GM18907 (cell line): ENCODE data around the gene HJV.
A peak's percentile ranks its signal among the peaks of the same experiment; 100 is the strongest.
"Not testable (repeated sequence)": the region's sequence is repeated elsewhere in the genome, so short reads cannot be mapped to it uniquely, and the experiment has no call there.

Source experiments
- ATAC-seq: cut with Tn5 transposase; IDR thresholded peaks from one replicate; pipeline ENCODE4 v1.9.1; 2021; ENCODE audit warnings: mild to moderate bottlenecking, moderate library complexity; ENCODE audit not compliant: unreplicated experiment

Gene HJV, protein sequence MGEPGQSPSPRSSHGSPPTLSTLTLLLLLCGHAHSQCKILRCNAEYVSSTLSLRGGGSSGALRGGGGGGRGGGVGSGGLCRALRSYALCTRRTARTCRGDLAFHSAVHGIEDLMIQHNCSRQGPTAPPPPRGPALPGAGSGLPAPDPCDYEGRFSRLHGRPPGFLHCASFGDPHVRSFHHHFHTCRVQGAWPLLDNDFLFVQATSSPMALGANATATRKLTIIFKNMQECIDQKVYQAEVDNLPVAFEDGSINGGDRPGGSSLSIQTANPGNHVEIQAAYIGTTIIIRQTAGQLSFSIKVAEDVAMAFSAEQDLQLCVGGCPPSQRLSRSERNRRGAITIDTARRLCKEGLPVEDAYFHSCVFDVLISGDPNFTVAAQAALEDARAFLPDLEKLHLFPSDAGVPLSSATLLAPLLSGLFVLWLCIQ

DNA sequence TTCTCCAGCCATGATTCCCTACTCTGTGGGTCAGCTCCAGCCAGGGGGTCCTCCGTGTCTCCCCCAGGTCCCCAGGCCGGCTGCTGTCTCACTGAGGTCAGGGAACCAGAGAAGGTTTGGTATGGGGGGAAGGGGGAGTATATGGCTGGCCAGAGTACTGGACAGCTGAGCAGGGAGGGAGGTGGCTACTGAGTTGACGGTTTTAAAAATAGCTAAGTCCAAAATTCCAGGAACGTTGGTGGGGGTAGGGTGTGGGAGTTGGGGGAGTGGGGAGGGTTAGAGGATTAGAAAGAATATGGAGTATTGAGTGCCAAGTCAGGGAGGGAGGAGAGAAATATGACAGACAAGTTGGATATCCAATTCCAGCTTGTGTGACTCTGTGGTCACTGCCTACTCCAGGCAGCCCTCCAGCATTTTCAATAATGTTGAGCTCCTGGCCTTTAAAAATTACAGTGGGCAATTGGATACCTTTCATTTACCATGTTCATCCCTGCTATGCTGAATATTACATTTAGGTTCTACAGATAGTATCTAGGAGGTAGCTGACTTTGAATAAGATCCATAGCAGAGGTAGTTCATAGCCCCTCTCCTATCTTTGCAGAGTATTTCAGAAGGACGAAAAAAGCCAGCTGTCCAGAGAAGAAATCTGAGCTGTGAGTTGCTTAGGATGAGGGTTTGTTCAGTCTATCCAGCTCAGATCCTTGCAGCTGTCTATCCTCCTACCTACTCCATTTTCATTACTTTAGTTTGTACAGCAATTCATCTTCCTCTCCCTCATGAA is at the start of gene HJV:
TSS of gene HJV (minus strand) at position 114 of the 781 bp plus-strand sequence. CDS start 1,504 bp downstream, outside the sequence.
- ATAC-seq = no peak

DNA sequence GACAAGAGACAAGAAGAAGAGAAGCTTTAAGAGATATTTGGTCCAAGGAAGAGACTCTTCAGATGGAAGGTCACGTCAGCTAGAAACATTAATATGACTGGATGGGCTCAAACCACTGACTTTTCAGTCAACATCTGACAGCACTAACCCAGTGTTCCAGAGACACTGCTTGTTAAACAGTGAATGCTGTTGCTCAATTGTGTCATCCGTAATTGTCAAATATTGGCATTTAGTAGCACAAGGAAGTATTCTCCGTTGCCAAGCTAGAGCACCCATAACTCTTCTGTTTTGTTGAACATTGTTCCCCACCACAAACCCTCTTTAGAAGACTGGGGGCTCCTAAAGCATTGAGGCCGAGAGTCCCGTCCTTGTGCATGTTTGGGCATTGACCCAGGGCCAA is 37.6 kb upstream of the HJV start:
- ATAC-seq = not testable (repeated sequence)

DNA sequence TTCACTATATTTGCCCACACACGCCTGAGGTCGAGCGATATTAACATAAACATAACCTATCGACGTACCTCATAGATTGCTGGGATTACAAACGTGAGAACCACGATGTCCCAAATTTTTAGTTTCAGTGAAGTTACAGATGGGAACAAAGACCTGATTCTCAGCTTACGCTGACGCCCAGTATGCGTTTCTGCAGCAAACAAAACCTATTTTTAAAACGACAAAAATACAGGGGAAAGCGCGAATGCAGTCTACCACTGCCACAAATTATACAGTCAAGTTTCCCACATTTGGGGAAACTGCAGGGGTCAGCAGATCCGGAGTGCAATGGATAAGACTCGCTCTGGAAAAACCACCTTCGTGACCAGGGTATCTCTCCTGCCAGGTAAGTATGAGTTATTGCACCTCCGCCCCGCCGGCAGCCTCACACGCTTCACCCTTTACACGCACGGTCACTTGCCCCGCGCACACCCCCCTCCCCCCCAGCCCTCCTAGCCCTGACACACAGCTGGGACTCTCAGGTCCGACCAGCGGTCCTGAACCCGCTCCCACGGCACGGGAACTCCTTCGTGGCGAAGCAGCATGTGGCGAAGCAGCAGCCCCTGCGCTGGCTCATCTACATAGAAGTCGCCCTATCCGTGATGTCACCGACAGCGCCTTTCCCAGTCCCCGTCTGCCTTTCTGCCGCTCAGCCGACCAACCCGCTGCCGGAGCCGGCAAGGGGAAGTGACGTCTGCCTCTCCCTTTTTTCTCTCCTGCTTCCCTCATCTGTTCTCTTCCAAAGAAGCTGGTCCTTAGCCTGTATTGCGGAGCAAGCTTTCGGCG is 30.5 kb upstream of the HJV start:
- ATAC-seq = peak; percentile 84

DNA sequence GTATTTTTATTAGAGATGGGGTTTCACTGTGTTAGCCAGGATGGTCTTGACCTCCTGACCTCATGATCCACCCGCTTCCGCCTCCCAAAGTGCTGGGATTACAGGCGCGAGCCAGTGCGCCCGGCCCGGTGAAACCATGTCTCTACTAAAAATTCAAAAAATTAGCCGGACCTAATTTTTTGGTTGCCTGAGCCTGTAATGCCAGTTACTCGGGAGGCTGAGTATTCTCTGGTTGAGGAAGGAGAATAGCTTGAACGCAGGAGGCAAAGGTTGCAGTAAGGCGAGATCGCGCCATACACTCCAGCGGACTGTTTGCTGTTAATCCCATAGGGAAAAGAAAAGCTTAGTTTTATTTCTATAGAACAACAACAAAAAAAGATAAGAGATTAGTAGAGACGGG is 29.9 kb upstream of the HJV start:
- ATAC-seq = no peak

DNA sequence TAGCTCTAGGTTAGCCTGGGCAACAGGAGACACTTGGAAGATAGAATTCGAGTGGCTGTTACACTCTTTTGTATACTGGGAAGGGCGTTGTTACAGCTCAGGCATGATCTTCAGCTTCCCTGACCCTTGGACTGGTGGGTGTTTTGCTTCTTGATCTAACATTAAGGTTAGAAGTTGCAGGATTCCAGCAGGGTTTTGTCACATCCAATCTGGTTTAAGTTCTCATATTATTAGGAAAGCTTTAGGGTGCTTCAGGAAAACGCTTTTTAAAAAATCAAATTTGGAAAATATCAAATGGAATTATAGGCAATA is 29.1 kb upstream of the HJV start:
- ATAC-seq = not testable (repeated sequence)

DNA sequence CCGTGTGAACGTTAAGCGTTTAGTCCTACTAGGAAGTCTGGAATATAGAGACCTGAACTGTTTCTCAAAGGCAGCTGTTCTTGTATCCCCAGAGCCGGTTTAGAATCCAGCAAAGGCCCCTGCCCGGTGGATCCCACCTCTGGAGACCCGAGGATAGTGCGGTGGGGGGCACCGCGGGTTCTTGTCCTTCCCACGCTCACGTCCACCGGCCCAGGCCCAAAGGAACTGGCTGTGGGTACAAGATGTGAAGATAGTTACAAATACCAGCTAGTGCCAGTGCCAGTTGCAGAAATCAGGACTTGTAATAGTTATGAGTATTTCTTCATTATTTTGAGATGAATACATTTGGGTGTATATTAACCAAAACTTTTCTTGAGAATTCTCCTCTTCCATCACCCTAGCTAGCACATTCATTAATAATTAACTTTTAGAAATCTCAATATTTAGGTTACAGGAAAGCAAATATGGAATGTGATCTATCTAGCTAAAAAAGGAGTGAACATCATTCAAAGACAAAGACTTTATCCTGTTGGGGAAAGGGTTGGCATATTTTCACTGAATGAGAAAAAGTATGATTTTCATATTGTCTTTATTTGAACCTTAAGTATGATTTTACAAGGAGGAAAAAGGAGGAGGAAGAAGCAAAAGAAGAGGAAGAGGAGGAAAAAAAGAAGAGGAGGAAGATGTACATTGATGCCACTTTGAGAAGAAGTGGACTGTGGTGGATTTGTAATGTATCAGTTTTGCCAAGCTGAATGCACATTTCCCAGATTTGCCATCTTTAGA is 28.5 kb upstream of the HJV start:
- ATAC-seq = not testable (repeated sequence)

DNA sequence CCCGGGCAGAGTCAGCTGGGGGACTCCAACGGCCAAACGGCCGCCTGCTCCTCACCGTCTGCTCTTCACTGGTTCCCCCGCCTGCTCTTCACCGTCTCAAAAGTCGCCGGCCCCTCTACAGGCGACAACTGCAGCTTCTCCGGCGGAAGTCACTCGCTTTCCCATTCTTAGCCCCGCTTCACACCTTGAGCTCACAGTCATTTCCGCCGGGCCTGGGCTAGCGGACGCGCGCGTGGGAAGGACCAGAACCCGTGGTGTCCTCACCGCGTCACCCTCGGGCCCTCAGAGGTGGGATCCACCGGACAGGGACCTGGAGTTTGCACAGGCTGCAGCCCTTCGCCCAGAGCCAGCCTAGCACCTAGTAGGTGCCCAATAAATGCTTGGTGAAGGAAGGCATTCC is 27.9 kb upstream of the HJV start:
- no peak for ATAC-seq

DNA sequence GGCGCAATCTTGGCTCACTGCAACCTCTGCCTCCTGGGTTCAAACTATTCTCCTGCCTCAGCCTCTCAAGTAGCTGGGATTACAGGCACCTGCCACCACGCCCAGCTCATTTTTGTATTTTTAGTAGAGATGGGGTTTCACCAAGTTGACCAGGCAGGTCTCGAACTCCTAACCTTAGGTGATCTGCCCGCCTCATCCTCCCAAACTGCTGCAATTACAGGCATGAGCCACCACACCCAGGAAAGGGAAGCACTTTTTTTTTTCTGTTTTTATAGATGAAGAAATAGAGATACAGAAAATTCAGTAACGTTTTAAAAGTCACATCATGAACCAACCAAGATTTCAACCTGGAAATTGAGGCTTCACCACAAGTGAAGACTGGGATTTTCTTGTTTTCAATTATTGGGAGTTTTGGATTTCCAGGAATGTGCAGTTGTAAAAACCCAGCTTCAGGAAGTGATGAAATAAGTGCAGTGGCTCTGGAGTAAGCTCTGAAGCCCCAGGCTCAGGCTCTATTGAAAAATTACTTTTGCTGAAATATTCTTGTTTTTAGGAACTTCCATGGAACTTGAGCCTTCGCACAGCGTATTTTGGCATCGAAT is 27.1 kb upstream of the HJV start:
- not testable (repeated sequence) for ATAC-seq

DNA sequence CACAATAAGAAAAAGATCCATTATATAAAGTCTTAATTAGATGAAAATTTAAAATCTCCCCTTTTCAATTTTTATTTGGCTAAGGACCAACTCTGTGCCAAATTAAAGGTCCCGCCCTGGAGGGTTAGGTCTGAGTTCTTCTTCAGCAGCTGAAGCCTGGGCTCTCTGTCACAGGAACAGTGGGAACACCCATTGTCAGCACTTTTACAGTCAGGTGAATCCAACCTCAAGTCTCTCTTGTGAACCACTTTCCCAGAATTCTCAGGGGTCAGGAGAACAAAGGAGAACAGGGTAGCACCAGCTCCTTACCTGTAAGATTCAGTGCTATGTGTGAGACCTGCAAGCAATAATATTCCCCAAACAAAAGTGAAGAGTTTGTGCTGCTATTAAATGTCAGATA is 25.1 kb upstream of the HJV start:
- ATAC-seq = no peak

DNA sequence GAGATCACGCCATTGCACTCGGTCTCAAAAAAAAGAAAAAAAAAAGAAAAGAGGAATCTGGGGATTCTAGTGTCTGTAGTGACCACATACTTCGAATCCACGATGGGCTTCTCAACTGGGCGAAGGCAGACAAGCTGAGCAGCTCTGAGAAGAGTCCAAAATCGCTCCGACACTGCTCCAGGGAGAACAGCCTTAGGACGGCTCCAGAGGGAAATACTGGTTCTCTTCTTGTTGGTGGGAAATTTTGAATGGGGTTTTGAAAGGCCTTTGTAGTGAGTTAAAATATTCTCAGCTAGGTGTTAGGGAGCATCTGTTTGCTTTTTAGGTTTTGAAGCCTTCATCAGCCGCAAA is 18.3 kb upstream of the HJV start:
- ATAC-seq = no peak

DNA sequence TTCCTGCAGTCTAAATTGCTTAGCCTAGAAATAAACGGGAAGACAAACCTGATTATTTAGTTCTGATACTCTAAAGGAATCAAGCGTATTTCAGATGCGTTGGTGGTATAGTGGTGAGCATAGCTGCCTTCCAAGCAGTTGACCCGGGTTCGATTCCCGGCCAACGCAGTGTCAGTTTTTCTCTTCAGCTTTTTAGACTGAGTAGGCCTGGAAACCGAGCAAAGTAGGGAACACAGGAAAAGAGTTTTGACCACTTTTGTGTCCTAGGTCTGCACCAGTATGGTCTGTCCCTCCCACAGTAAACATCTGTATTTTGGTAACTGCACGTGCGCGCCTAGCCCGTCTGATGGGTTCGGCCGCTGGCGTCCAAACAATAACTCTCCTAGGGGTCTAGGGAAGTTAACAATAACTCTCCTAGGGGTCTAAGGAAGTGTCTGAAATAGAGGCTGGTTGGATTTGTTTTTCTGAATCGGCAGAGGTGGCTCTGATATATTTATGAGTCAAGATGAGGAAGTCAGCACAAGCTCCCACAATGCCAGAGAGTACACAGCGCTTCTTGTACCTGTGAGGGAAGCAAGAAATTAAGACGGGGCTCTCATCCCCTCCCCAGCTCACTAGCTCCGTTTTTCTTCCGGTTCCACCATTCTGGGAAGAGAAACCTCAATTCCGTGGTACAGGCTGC is 15.6 kb upstream of the HJV start:
- ATAC-seq = peak; percentile 29

DNA sequence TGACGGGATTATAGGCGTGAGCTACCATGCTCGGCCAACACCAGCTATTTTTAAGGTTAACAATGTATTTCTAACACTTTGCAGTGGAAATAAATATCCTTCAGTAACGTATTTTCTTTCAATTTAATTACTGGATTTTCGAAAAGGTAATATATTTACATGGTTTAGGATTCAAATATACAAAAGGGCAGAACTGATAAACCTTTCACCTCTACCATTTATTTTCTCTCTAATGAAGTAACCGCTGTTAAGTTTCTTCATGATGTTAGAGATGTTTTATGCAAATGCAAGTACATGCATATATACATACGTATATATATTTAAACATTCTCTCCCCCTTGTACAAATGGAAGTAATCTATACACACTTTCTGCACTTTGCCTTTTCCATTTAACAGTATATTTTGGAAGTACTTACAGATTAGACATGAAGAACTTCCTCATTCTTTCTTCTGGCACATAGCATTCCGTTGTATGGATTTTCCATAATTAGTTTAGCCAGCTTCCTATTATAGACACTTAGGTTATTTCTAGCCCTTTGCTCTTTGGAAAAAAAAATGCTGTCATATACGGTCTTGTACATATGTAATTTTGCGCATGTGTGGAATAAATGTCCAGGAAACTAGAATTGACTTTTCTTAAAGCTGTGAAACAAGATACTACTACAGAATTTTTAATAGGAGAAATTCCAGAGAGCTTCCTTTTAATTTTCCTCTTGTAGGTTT is 14.9 kb upstream of the HJV start:
- no peak for ATAC-seq

DNA sequence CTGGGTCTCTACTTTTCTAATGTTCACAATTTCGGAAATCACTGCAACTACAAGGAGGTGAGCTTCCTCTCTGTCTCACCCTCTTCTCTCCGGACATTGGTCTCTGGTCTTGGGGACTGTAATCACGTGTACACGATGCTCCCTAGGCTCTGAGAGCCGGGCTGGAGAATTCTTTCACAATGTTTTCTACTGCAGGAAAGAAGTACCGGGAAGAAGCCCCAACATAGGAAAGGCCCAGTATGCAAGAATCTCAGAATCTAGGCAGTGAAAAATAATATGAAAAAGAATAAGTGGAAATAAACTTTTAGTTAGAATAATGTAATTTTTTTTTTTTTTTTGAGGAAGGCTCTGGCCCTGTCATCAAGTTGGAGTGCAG is 13.5 kb upstream of the HJV start:
- no peak for ATAC-seq

DNA sequence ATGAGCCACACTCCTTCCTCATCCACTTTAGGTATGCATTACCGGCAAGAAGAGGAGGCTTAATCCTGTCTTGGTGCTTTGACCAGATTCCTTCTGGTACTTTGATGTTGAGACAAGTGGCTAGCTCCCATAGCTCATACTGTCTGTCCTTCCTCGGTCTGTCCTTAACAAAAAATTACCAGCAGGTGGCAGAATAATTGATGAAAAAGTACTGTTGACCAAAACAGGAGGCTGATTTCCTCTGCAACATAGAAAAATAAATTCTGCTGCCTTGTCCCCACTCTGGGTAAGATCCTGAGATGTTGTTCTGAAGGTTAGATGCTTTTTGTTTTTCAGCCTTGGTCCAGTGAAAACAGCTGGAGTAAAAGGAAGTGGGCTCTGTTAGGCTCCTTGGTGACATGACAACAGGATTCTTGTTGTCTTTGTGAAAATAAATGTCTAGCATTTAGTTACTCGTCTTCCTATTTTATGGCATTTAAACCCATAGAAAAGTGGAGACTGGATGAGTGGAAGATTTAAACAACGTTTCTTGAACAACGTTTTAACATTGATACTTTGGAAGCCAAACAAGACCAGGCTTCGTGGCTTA is 11.2 kb upstream of the HJV start:
- no peak for ATAC-seq

DNA sequence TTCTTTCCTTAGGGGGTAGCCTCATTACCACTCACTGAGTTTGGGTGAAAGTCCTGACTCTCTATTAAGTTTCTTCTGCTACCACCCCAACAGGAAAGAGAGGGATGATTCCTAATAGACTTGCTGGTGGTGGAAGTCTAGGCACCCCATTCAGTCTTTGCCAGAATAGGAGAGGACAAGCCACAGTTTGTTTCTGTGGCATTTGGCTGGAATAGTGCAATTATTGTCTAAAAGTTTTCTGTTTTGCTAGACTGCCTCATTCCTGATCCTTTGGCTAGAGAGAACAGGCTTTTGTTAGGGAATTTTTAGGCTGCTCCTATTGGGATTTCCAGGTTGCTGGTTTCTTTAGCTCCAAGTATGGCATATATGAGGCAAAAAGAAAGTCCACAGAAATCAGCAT is 9.9 kb upstream of the HJV start:
- no peak for ATAC-seq

DNA sequence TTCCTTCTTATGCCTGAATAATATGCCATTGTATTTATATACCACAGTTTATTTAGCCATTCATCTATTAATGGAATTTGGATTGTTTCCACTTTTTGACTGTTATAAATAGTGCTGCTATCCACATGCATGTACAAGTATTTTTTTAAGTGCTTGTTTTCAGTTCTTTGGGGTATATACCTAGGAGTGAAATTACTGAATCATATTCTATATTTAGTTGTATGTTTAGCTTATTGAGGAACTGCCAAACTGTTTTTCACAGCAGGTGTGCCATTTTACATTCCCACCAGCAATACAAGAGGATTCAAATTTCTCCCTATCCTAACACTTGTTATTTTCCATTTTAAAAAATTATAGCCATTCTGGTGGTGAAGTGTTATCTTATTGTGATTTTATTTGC is 7.6 kb upstream of the HJV start:
- ATAC-seq = no peak

DNA sequence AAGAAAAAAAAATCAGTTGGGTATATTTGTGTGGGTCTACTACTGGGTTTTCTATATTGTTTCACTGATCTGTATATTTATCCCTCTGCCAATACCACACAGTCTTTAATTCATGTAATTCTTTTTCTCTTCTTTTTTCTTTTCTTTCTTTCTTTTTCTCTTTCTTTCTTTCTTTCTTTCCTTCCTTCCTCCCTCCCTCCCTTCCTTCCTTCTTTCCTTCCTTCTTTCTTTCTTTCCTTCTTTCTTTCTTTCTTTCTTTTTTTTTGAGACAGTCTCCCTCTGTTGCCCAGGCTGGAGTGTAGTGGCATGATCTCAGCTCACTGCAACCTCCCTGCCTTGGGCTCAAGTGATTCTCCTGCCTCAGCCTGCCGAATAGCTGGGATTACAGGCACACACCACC is 5.1 kb upstream of the HJV start:
- not testable (repeated sequence) for ATAC-seq

DNA sequence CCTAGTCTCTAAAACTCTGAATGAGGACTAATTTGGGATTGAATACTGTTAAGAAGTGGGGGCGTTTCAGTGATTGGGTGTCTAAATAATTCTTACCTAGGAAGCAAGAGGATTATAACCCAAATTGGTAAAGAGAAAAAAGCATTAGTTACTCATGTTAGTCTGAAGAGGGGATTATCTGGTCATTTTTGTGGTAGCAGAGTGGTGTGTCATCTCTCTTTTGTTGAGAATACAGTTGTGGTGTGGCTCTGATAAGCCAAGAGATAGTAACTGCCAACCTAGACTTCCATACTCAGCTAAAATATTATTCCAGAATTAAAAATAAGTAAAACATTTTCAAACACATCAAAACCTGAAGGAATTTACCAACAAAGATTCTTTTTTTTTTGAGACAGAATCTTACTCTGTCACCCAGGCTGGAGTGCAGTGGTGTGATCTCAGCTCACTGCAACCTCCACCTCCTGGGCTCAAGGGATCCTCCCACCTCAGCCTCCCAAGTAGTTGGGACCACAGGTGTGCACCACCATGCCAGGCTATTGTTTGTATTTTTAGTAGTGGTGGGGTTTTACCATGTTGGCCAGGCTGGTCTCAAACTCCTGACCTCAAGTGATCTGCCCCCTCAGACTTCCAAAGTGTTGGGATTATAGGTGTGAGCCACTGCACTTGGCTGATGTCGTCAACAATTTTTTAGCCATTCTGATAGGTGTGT is 4.4 kb upstream of the HJV start:
- not testable (repeated sequence) for ATAC-seq
